HCT116 (cell line): ENCODE data around the gene POU5F2. TPM values are rescaled to one million over a fixed set of nuclear protein-coding genes. Genes with fewer than 3 reads are reported as not detected.

Experiments used
- ATAC-seq: fragments of 200-7000 bp; cut with Tn5 transposase; 2 replicates; pipeline ENCODE4 v1.9.1; 2020; ENCODE audit warnings: mild to moderate bottlenecking, moderate library complexity
- BruUV-seq: library from RNA; stranded (reverse); fragments of 400-500 nt; replicated peaks from 2 replicates; lab custom pipeline; 2021; lab: Mats Ljungman, UMichigan
- CTCF ChIA-PET: fragments of 300-600 bp; sonication (Branson Sonifier 250); formaldehyde crosslinking; loops from one replicate; lab custom pipeline; 2021; ENCODE audit warnings: antibody characterized with exemption; lab: Charles Lee
- POLR2A ChIA-PET: fragments of 300-600, 350-600 bp; sonication (Branson Sonifier 250); formaldehyde crosslinking; loops from one replicate; lab custom pipeline; 2021; ENCODE audit warnings: antibody characterized with exemption; lab: Charles Lee
- RAD21 ChIA-PET, 2 experiments: fragments of 300-600 bp; sonication (Branson Sonifier 250); formaldehyde crosslinking; loops; one replicate each; lab custom pipeline; 2023; ENCODE audit warnings: low total read pairs in 2 of 2; ENCODE audit not compliant: uncharacterized antibody in 2 of 2, unreplicated experiment in 2 of 2, low non-redundant PET in 1 of 2; lab: Charles Lee
- DNase-seq: peaks from one replicate; pipeline ENCODE4 v3.0.0-alpha.2; 2010; ENCODE audit warnings: low read depth, low spot score
- H2AFZ ChIP-seq: fragments of 200-600 bp; shearing (Covaris generic), sonication (generic); 2 replicates; pipeline ENCODE4 v1.6.1; 2017; ENCODE audit warnings: low read depth, mixed run types, mixed read lengths, antibody characterized with exemption, low read length; ENCODE audit not compliant: poor library complexity, severe bottlenecking
- H3K27ac ChIP-seq: 2 replicates; pipeline ENCODE4 v1.5.1; 2012; ENCODE audit warnings: low read depth, low read length
- H3K27me3 ChIP-seq: fragments of 200-600 bp; sonication (generic); 2 replicates; pipeline ENCODE4 v1.6.1; 2016; ENCODE audit warnings: mixed run types, low read length, mixed read lengths; ENCODE audit not compliant: insufficient read depth
- H3K36me3 ChIP-seq, 2 experiments: fragments of 200-500 bp in 1 of 2; fragments of 200-600 bp in 1 of 2; sonication (Bioruptor generic) in 1 of 2; sonication (generic) in 1 of 2; 2 replicates each; pipeline versions ENCODE4 v1.5.1 to v1.6.1; 2014 to 2016; ENCODE audit warnings: low read length in 2 of 2, inconsistent platforms in 1 of 2, mixed read lengths in 1 of 2, mixed run types in 1 of 2; ENCODE audit not compliant: insufficient read depth in 2 of 2, control insufficient read depth in 1 of 2
- H3K4me1 ChIP-seq, 2 experiments: fragments of 200-600 bp in 1 of 2; sonication (generic) in 1 of 2; 2 replicates each; pipeline versions ENCODE4 v1.5.1 to v1.6.1; 2012 to 2017; ENCODE audit warnings: low read length in 2 of 2, inconsistent platforms in 1 of 2, mild to moderate bottlenecking in 1 of 2, mixed read lengths in 1 of 2, mixed run types in 1 of 2, moderate library complexity in 1 of 2; ENCODE audit not compliant: insufficient read depth in 2 of 2, control insufficient read depth in 1 of 2
- H3K4me2 ChIP-seq: fragments of 200-600 bp; sonication (generic); 2 replicates; pipeline ENCODE4 v1.6.1; 2017; ENCODE audit warnings: mixed run types, low read length, mixed read lengths
- H3K4me3 ChIP-seq, 2 experiments: fragments of 200-600 bp in 1 of 2; sonication (generic) in 1 of 2; replicated peaks in 1 of 2; 2 replicates each; pipeline ENCODE4 v1.5.1; 2011 to 2016; ENCODE audit warnings: low read length in 2 of 2, control low read depth in 1 of 2, low read depth in 1 of 2, mild to moderate bottlenecking in 1 of 2, mixed read lengths in 1 of 2, mixed run types in 1 of 2
- H3K79me2 ChIP-seq: fragments of 200-600 bp; sonication (generic); 2 replicates; pipeline ENCODE4 v1.6.1; 2017; ENCODE audit warnings: mild to moderate bottlenecking, mixed run types, low read length, moderate library complexity, mixed read lengths; ENCODE audit not compliant: insufficient read depth
- H3K9ac ChIP-seq: fragments of 200-600 bp; sonication (generic); 2 replicates; pipeline ENCODE4 v1.6.1; 2016; ENCODE audit warnings: low read length, mixed read lengths
- H3K9me2 ChIP-seq: fragments of 200-600 bp; sonication (generic), shearing (Covaris generic); 2 replicates; pipeline ENCODE4 v1.6.1; 2017; ENCODE audit warnings: mixed run types, mild to moderate bottlenecking, moderate library complexity; ENCODE audit not compliant: insufficient read depth
- H3K9me3 ChIP-seq, 2 experiments: fragments of 200-500 bp in 1 of 2; fragments of 200-600 bp in 1 of 2; sonication (Bioruptor generic) in 1 of 2; sonication (generic) in 1 of 2; 2 replicates each; pipeline ENCODE4 v1.6.1; 2014 to 2017; ENCODE audit warnings: low read length in 2 of 2, mixed read lengths in 2 of 2, inconsistent platforms in 1 of 2, low read depth in 1 of 2, mild to moderate bottlenecking in 1 of 2, mixed run types in 1 of 2, moderate library complexity in 1 of 2; ENCODE audit not compliant: control insufficient read depth in 1 of 2, insufficient read depth in 1 of 2
- H4K20me1 ChIP-seq: fragments of 200-600 bp; sonication (generic), shearing (Covaris generic); 2 replicates; pipeline ENCODE4 v1.6.1; 2017; ENCODE audit warnings: mixed run types, mild to moderate bottlenecking, moderate library complexity; ENCODE audit not compliant: insufficient read depth
- CBX3 ChIP-seq: IDR thresholded peaks from 2 replicates; pipeline ENCODE4 v1.6.1; 2012; ENCODE audit warnings: low read depth
- CEBPB ChIP-seq: IDR thresholded peaks from 2 replicates; pipeline ENCODE4 v1.6.1; 2012; ENCODE audit warnings: low read depth
- EGR1 ChIP-seq: IDR thresholded peaks from 2 replicates; pipeline ENCODE4 v1.6.1; 2012; ENCODE audit warnings: low read depth
- ELF1 ChIP-seq: IDR thresholded peaks from 2 replicates; pipeline ENCODE4 v1.6.1; 2012; ENCODE audit warnings: low read depth, borderline replicate concordance
- EZH2phosphoT487 ChIP-seq: fragments of 200-600 bp; IDR thresholded peaks from 2 replicates; pipeline ENCODE4 v1.6.1; 2018; ENCODE audit warnings: antibody characterized with exemption, borderline replicate concordance
- POLR2AphosphoS5 ChIP-seq: IDR thresholded peaks from 2 replicates; pipeline ENCODE4 v1.6.1; 2011; ENCODE audit warnings: mild to moderate bottlenecking, low read depth, low read length, moderate library complexity
- RAD21 ChIP-seq: IDR thresholded peaks from 2 replicates; pipeline ENCODE4 v1.6.1; 2012; ENCODE audit warnings: low read depth, mild to moderate bottlenecking
- SIN3A ChIP-seq: IDR thresholded peaks from 2 replicates; pipeline ENCODE4 v1.6.1; 2012; ENCODE audit warnings: low read depth
- SRF ChIP-seq: IDR thresholded peaks from 2 replicates; pipeline ENCODE4 v1.6.1; 2012; ENCODE audit warnings: low read depth
- TCF7L2 ChIP-seq: IDR thresholded peaks from 2 replicates; pipeline ENCODE4 v1.7.0; 2011; ENCODE audit warnings: borderline replicate concordance, inconsistent platforms; ENCODE audit not compliant: insufficient read depth, insufficient read length; ENCODE audit errors: extremely low read depth
- YY1 ChIP-seq: IDR thresholded peaks from 2 replicates; pipeline ENCODE4 v1.6.1; 2011; ENCODE audit warnings: low read length, low read depth, moderate library complexity, mild to moderate bottlenecking; ENCODE audit not compliant: insufficient replicate concordance; ENCODE audit errors: extremely low read depth
- ZFX ChIP-seq: fragments of 450-650 bp; IDR thresholded peaks from 2 replicates; pipeline ENCODE4 v1.6.1; 2017
- ZNF274 ChIP-seq: fragments of 200-500 bp; sonication (Bioruptor generic); IDR thresholded peaks from 2 replicates; pipeline ENCODE4 v1.6.1; 2014; ENCODE audit warnings: mild to moderate bottlenecking, low read depth, low read length, inconsistent platforms
- intact Hi-C: fragments of 100-400 bp; cut with micrococcal nuclease; formaldehyde crosslinking; loops from 2 replicates; pipeline ENCODE4 v1.10.0; 2022
- total RNA-seq: library from RNA; stranded (reverse); gene quantifications from one replicate; pipeline ENCODE4 v1.2.1, GENCODE V29; 2021; ENCODE audit not compliant: unreplicated experiment
- TF ChIP-seq, protein P1 (sequence below): IDR thresholded peaks from 2 replicates; pipeline ENCODE4 v1.6.1; 2012

Gene POU5F2
- total RNA-seq, 1 experiment from 2014 or later = 0.44 TPM

DNA sequence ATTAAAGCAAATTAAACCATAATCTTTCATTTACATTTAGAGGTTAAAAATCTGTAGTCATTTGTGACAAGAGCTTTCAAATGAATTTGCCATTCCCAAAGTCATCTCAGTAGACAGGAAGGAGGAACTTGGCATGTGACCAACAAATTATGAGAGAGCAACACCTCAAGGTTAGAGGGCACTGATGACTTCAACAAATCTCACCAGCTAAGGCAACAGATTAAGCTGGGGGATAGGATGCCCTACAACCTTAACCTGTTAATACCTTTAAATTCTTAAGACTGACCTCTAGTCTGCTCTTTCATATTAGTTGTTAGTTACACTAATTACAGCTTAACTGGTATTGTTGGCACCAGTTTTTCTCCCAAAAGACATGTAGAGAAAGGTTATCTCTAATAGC, 18.4 kb downstream of the POU5F2 start:
- intact Hi-C loops = no loop called here
- no TSS peak for BruUV-seq
- H3K36me3 ChIP-seq = no peaks in the 10 kb centered on the region
- POLR2A ChIA-PET = no interaction called here
- no peak overlapping the region for H3K9ac ChIP-seq
- no peaks in the 10 kb centered on the region for H3K9me3 ChIP-seq
- ATAC-seq (no peak), DNase-seq (no peak)
- H3K27me3 ChIP-seq = no peaks in the 10 kb centered on the region
- H2AFZ ChIP-seq = no peak overlapping the region
- TF ChIP-seq ZFX (no peak), SRF (no peak), EGR1 (no peak), SIN3A (no peak), YY1 (no peak), CBX3 (no peak), TCF7L2 (no peak), ELF1 (no peak), POLR2AphosphoS5 (no peak), EZH2phosphoT487 (no peak), CEBPB (no peak), RAD21 (no peak), ZNF274 (no peak)
- TF ChIP-seq, protein P1, sequence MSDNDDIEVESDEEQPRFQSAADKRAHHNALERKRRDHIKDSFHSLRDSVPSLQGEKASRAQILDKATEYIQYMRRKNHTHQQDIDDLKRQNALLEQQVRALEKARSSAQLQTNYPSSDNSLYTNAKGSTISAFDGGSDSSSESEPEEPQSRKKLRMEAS = no peak
- no peak overlapping the region for H3K4me2 ChIP-seq
- H3K79me2 ChIP-seq = no peaks in the 10 kb centered on the region
- no peaks in the 10 kb centered on the region for H3K4me1 ChIP-seq
- RAD21 ChIA-PET = no interaction called here
- H3K27ac ChIP-seq = no peak overlapping the region
- no peaks in the 10 kb centered on the region; the same call in 1 of the 2 replicates for H4K20me1 ChIP-seq
- no peaks in the 10 kb centered on the region for H3K9me2 ChIP-seq
- no peak overlapping the region for H3K4me3 ChIP-seq
- CTCF ChIA-PET = no interaction called here
